HL-60/S4 treated with phorbol 12-myristate 13-acetate at 8.2 ng/mL for 4 days and 3 days (cell line): ENCODE data around the gene KY.

Source experiments
- in situ Hi-C: fragments of 300-500 bp; cut with MboI; formaldehyde crosslinking; loops from 2 replicates; pipeline ENCODE4 v1.15.0; 2022; ENCODE audit warnings: low sequenced_read_pairs

Gene KY

DNA sequence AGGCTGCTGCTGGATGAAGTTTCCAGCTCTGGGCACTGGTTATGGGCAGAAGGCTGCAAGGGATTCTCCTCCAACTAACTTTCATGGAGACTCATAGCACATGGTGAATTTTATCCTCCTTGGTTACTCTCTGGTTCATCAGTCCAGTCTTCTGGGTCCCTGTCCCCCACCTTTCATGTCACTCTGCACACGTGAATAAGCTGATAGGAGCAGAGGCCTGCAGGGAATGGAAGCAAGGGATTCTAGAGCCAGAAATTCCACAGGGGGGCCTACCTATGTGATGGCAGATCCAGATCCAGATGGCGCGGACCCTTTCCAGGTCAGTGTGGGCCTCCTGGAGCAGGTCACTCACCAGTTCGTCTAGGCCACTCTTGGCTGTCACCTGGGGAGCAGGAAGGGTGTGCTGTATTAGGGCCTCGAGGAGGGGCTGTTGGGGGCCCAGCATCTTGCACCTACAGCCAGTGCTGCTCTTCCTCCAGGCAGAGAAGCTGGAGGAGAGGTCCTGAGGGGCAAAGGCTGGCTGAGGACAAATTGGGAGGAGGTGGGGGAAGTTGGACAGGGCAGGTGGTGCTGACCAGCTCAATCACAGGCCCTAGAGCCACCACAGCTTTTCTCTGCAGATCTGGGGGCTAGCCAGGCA lies 30.2 kb downstream of the KY start:
- in situ Hi-C loops: no loop called here

DNA sequence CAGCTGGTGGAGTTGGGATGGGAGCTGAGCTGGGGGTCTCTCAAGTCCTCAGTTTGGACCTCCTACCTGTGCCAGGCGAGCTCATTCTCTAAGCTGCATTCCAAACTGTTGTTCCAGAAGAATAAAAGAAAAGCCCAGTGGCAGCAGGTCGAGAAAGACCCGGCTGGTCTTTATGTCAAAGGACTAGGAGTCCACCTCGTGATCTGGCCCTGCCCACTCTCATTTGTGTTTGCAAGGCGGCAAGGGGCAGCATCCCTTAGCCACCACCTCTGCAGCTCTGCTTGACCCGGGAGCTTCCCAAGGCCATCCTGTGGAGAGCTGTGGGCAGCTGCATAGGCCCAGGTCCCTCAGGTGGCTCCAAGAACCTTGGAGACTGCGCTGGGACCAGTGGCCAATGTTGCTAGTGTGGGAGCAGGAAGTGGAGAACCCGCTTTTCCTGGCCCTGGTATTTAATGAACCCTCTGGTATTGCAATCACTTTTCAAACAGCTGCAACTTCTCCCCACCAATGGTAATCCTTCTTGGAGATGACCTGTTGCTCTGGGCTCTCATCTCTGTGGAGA lies 30.9 kb downstream of the KY start:
- in situ Hi-C loops: no loop called here

DNA sequence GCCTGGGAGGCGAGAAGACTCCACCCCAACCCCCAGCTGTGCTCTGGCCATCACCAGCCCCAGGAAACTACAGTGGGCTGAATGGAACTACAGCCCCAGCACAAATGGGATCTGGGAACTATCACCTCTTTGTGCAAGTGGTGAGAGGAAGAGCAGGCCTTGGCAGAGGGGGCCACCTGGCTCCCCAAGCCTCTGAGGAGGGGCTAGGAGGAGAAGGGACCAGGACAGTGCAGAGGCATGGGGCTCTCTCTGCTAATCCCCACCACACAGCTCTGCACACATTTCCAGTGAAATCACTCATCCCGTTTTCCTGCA lies 31.6 kb downstream of the KY start:
- in situ Hi-C loops: no loop called here

DNA sequence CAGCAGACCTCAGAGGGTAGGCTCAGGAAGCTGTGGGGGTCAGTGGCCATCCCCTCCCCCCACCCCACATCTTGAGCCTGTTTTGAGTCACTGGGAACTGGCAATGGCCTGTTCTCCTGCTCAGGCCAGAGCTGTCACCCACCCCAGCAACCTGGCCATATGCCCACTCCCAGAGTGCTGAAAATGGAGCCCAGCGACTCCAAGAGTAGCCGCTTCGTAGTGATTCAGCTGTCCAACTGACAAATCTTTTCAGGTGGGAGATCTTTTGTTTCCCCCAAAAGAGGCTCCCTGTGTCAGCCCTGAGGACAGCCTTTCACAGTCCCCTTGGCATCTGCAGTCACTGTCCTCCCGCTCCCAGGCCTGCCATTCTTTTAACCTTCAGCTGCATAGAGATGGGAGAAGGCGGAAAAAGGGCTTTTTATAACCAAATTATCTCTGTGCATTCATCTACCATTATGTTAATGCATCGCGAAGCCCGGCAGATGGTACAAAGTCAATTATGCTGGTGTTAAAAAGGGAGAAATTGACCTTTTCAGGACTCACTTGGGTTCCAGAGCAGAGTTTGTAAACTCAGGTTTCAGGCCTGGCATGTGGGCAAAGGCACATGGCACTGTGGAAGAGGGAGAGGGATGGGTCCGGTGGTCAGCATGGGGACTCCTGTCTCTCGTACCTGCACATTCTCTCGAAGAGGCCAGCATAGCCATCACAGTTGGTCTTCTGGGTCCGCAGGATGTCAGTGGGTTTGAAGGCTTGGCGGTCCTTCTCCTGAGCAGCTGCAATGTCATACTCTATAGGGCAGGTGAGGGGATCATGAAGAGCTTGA lies 32.1 kb downstream of the KY start:
- in situ Hi-C loops: no loop called here

DNA sequence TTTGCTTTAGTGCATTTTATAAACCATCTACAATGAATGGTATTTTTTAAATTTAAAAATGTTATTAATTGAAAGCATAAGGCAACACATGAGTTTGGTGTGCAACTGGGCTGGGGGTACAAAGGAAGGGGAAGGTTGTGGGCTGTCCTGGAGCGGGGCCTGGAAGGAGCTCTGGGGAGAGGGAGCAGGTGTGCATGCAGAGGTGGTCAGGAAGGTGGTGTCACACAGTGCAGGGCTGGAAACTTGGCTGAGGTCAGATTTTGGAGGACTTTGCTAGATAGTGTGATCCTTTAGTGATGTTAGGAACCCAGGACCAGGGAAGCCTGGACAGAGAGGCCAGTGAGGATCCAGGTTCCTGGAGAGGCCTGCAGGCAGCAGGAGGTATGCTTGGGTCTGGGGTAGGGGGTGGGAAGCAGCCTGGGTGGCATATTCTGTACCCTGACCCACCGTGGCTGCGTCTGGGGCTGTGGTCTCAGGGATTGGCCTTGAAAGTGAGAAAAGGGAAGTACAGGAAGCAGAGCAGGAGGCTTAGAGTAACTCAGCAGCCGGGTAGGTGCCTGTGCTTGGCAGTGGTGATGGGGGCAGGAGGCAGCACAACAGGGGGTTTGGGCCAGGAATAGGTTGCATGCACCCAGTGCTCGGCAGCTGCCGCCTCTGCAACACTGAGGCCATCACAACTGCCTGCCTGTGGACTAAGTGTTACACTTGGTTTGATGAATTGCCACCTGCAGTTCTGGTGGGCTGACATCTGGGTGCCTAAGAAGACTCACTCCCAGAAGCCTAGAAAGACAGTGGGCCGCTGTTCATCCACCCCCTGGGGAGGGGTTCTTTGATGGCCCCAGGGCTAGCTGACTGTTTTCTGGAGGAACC lies 33.0 kb downstream of the KY start:
- in situ Hi-C loops: no loop called here

DNA sequence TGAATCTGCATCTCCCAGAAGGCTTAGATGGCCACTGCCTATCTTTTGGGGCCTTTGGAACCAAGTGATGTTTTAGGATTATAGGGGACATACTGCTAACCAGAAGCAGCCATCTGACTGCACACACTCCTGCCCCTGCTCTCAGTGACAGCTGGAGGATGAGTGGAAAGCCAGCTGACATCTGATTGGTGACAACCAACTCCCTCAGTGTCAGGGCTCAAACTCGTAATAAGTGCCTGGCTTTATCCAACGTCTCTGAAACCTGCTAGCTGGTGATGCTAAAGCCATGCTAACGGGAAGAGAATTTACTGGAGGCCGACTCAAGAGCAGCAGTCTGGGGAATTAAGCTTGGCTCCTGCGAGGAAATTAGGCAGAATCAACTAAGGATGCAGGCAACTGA lies 35.1 kb downstream of the KY start:
- in situ Hi-C loops: no loop called here

DNA sequence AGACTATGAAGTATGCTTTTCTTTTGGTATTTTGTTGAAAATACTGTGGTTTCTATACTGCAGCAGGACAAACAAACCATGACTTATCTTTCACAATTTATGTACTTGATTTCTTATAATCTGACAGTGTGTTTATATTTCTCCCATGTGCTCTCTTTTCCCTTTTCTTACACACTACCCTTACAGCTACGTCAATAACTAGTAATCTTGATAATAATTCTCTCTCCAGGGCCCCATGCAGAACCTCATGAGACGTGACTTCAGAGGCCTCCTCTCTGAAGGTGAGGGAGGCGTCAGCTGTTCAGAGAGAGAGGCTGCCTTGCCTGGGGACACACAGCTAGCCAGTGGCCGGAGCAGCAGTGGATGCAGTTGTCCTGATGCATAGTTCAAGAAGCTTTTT lies 35.9 kb downstream of the KY start:
- in situ Hi-C loops: no loop called here

DNA sequence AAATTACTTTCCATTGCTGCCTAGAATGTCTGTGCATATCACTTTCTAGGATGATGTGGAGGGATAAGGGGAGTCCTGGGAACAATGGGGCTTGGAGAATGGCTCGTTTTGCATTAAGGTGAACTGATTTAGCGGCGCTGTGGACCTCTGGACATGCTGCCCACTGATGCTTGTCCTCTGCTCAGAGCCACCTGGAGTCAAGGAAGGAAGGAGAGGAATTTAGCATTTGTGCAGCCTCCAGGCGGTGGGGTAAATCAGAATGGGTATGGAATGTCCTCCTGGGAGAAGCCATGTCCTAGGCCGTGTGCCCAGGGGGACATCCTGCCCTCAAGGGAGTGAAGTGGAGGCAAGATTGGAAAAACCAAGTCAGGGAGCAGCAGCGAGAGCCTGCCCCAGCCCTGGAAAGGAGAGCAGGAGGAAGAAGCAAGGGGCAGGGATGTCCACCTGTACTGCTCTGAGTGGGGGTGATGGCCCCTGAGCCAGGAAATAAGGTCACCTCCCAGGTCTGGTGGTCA lies 37.8 kb downstream of the KY start:
- in situ Hi-C loops: no loop called here

DNA sequence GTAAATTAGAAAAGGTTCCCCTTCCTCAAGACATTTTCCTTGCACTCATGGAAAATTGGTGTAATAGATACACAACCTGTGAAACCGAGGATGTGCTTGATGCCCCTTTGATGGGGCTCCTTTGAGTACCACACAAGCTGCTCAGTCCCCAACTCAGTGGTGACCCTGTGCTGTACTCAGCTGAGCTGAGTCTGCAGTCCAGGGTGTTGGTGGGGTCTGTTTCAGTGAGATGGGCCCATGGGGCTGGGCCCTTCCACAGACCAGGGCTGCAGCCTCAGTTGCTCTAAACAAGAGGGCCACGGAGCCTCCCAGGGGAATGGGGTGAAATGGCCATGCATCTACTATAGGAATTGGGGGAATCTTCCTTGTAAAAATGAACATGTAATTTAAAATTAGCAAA lies 39.3 kb downstream of the KY start:
- in situ Hi-C loops: no loop called here

DNA sequence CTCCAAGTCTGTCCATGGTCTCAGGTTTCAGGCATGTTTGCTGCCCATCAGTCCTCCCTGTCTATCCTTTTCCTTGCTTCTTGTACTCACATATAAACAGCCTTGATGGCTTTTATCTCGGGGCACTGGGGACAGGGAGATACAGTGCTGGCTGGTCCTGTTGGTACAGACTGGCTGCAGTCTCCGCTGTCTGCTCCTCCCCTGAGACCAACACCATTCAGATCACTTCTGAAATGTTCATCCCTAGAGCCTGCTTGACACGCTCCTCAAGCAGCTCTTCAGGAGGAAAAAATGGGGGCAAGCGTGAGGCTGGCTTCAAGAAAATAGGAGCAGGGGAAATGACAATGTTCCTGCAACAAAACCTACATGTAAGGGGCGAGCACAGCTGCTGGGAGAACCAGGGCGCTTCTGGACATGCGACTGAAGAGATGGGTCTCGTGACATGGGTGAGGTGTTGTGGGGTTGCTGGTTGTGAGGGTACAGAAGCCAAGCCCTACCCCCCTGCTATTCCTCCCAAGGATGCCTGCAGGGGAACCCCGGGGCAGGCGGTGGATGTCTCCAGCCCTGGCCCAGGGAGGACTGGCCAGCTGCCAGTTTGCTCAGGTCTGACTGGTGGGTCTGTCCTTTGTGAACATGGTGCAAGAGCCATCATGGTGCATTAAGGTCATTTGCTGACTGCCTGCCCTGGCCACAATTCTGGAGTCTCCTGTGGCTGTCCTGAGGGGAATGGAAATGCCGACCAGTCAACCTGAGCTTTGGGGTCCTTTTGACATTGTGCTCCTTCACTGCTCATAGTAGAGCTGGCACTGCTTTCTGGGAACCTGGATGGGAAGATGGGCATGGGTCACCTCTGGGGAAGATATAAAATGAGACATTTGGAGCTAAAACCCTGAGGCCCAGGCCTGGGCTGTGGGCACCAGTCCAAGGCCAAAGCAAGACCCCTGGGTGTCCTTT lies 40.1 kb downstream of the KY start:
- in situ Hi-C loops: no loop called here

DNA sequence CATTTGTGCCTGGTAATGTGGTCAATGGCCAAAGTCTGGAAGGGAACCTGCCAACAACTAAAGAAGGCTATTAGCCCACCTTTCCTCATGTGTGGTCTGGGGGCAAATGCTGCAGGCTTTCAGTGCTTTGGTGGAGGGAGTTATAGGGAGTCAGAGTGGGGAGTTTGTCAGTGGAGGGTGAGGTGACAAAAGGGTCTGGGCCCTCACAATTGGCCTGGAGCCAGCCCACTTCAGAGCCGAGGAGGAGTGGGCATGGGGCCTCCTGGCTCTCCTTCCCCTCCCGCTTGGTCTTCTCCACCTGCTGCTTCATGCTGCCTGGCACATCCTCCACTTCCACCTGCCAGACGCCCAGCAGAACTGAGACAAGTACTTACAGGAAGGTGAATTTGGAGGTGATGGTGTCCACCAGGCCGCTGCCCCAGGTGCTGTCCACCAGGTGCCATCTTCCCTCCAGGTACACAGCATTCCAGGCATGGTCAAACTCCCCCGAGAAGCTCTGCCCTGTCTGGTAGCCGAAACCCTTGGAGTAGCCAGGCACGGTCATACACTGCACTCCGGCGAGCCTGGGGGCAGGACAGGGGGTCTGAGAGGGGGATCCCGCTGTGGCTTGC lies 40.9 kb downstream of the KY start:
- in situ Hi-C loops: no loop called here

DNA sequence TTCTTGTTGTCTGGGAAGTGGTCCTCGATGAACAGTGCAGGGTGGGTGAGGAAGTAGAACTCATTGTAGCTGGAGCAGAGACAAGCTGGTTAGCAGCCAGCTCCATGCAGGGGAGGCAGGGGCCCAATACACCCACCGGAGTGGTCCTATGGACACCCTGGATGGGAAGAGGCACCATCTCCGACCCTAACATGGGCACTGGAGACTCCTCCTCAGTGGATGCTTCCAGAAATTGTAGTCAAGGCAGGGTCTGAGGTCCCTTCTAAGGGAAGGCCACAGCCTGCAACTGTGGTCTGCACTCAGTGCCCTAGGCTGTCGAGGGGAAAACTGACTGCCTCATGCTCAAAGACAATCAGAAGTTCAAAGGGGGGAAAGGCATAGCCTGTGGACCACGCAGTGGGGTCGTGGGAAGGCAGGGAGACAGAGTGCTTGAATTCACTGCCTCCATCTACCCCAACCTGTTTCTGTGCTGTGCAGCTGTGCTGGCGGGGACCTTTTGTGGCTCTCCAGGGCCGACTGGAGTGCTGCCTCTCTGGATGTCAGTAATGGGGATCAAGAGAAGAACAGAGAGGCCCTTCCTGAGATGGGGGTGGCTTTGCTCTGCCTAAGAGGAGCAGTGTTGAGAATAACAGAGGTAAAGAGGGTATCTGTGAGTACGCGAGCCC lies 41.9 kb downstream of the KY start:
- in situ Hi-C loops: no loop called here

DNA sequence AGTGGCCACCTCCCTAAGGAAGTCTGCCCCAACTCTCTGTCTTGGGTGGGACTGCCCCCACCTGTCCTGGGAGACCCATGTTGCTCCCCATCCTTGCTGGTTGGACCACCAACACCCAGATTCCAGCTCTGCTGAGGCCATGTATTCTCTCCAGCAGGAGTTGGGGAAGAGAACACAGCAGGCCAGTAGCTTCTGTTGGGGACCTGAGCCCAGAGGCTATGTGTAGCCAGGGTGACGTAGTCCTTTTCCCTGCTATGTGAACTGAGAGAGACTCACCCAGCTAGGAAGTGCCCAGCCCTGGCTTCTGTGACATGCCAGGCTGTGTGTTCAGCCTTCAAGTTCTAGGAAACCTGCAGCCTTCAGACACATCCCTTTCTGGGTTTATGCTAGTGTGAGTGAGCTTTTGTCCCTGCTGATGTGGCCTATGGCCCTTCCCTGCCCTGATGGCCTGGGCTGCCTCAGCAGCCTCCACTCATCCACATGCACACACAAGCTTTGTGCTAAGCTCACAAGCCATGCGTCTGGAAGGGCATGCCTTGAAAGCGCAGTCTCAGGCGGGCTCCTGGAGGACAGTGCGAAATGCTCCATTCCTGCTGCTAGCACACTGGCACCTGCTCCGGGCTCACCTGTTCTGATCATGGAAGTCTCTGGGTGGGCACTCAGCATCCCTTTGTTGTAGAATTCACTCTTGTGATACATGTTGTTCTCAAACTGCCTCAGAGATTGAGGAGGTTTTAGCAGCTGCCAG lies 42.6 kb downstream of the KY start:
- in situ Hi-C loops: no loop called here

DNA sequence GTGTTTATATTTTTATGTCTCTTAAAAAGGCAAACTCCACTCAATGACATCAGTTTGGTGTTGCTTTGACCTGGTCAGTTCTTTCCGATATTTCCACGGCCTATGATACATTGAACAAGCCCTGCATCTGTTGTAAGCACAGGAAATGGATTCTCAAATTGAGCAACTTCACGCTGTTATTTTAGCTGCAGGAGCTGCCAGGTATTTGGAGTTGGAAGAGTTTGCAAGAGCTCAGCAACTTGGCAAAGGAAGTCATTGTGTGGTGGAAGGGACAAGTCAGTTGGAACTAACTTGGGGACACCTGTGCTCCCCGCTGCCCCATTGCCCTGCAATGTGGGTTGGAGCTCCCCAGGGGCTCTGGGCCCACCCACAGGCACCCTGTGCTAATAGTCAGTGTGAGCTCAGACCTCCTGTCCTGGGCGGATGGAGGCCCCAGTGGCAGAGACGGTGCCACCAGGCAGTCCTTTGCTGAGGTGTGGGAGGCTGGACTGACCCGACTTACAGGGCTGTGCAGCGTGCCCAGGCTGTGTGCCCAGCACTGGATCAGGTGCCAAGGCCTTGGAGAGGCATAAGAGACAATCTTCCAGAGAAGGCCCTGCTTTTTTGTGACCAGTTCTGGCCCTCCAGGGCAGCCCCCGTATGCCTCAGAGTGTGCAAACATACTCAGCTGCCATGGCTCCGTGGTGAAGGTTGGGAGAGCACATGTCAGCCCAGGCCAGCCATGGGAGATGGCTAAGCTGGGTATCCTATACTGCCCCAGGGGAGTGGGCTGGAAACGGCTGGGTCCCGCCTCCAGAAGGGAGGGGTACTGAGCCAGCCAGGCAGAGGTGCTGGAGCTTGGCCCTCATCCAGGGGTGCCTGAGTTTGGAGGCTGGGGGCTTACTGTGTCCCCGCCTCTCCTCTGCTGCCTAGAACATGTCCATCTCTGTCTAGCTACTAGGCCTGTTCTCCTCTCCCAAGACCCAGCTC lies 43.5 kb downstream of the KY start:
- in situ Hi-C loops: no loop called here

DNA sequence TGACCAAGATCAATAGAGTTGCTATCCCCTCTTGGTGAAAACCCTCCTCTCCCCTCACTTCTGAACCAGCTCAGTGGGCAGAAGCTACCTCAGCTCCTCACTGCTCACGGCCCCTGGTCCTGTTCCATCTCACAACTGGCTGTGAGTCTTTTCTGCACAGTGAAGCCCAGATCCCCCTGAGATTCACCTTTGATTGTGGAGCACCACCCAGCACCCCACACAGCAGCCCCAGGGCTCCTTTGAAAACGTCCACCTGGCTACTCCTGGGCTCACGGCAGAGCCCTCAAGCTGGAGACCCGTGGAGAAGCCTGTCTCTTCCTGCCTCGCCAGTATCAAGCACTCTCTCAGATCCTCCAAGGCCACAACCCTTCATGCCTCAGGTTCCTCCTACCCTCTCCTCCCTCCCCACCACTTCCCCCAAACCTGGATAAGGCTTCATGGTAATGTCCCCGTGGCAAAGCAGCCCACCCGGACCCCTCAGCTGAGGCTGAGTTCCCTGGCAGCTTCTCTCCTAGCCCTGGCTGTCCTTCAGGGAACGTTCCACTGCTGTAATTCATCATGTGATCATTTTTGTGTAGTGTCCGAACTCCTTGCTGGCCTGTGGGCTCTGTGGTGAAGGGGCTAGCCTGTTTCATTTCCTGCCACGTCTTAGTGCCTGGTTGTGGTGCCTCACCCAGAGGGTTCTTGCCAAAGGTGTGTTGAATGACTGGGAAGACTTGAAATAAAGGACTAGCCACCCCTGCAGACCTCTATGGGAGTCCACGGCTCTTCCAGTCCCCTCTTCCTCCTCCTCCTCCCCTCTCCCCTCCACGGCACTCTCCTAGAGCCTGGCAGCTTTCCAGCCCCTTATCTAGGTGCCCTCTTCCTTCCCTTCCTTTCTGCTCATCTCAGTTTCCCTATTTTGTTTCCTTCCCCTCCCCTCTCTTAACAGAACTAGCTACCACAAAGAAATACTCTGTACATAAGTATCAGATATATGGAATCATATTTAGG lies 44.5 kb downstream of the KY start:
- in situ Hi-C loops: no loop called here

DNA sequence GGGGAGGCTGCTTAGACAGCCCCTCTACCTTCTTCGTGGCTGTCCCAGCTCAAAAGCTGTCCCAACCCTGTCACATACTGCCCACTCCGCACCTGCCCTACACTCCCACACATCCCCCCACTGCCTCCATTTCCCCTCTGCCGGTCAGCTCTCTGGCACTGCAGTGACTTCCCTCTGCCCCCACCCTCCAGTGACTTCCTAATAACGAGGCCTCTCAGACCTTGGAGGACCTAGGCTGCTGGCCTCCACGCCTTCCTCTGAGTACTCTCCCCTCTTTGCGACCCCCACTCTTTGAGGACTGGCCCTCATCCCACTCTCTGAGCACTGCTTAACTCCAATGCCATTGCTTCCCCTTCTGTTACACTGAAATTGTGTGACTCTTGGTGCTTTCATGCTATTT lies 45.3 kb downstream of the KY start:
- in situ Hi-C loops: no loop called here
